Colonic mucosa (tissue), 4 donors: ENCODE results near the gene SULT1C3. TPM values are rescaled to one million over a fixed set of nuclear protein-coding genes. Genes with fewer than 3 reads are reported as not detected.
"Not testable (repeated sequence)": the region's sequence is repeated elsewhere in the genome, so short reads cannot be mapped to it uniquely, and the experiment has no call there.

Source experiments
- DNase-seq: peaks from one replicate; pipeline ENCODE4 v3.0.0-alpha.2; 2020
- H3K27ac ChIP-seq: fragments of 200-600 bp; one replicate; pipeline ENCODE4 v1.8.0; 2021
- H3K27me3 ChIP-seq: fragments of 200-600 bp; one replicate; pipeline ENCODE4 v1.8.0; 2021
- H3K36me3 ChIP-seq: fragments of 200-600 bp; one replicate; pipeline ENCODE4 v1.8.0; 2021
- H3K4me1 ChIP-seq: fragments of 200-600 bp; one replicate; pipeline ENCODE4 v1.8.0; 2021; ENCODE audit warnings: mild to moderate bottlenecking
- H3K4me3 ChIP-seq: fragments of 200-600 bp; one replicate; pipeline ENCODE4 v1.8.0; 2021
- H3K9ac ChIP-seq, 2 donors: one replicate each; pipeline ENCODE4 v1.7.0; 2013; ENCODE audit warnings: control low read depth in 2 of 2, low read depth in 2 of 2, low read length in 2 of 2
- H3K9me3 ChIP-seq: fragments of 200-600 bp; one replicate; pipeline ENCODE4 v1.8.0; 2021
- intact Hi-C: fragments of 100-400 bp; cut with DNase I; formaldehyde crosslinking; loops from one replicate; pipeline ENCODE4 v1.14.1; 2022
- total RNA-seq, 2 donors: library from RNA; stranded (reverse); fragmentation: NEBNext Ultra II Directional in 1 of 2; extraction: Animal tissue kit (Norgen Biotek cat#: 25700) in 1 of 2; gene quantifications; one replicate each; pipeline ENCODE4 v1.2.1, GENCODE V29; 2021
- TF ChIP-seq, protein P1 (sequence below): fragments of 200-600 bp; IDR thresholded peaks from one replicate; pipeline ENCODE4 v1.8.0; 2022; ENCODE audit warnings: antibody characterized with exemption, mild to moderate bottlenecking
- donor health status: healthy.
- donor health status: DM: no; HTN: no; CAD: no.
- donor health status: DM: no; HTN: no; CAD: no.

Gene SULT1C3
- total RNA-seq, 2 donors from 2014 or later, result 0.77 to 1.4 TPM

DNA sequence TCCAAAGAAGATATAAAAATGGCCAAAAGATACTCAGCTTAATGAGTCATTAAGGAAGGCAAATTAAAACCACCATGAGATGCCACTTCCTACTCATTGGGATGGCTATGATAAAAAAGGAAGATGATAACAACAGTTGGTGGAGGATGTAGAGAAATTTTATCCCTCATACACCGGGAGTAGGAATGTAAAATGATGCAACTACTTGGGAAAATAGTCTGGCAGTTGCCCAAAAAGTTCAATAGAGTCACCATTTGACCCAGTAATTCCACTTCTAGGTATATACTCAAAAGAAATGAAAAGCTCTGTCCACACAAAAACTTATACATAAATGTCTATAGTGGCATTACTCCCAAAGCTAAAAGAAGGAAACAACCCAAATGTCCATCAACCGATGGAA, 38.9 kb downstream of the SULT1C3 start:
- Histone ChIP-seq H3K27ac (no peak overlapping the region), H3K4me3 (no peak overlapping the region), H3K36me3 (no peaks in the 10 kb centered on the region), H3K4me1 (no peaks in the 10 kb centered on the region), H3K9ac (no peak overlapping the region), H3K9me3 (no peaks in the 10 kb centered on the region), H3K27me3 (no peaks in the 10 kb centered on the region)
- TF ChIP-seq, protein P1, sequence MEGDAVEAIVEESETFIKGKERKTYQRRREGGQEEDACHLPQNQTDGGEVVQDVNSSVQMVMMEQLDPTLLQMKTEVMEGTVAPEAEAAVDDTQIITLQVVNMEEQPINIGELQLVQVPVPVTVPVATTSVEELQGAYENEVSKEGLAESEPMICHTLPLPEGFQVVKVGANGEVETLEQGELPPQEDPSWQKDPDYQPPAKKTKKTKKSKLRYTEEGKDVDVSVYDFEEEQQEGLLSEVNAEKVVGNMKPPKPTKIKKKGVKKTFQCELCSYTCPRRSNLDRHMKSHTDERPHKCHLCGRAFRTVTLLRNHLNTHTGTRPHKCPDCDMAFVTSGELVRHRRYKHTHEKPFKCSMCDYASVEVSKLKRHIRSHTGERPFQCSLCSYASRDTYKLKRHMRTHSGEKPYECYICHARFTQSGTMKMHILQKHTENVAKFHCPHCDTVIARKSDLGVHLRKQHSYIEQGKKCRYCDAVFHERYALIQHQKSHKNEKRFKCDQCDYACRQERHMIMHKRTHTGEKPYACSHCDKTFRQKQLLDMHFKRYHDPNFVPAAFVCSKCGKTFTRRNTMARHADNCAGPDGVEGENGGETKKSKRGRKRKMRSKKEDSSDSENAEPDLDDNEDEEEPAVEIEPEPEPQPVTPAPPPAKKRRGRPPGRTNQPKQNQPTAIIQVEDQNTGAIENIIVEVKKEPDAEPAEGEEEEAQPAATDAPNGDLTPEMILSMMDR, result no peak
- intact Hi-C loops, result no loop called here
- no peak for DNase-seq

DNA sequence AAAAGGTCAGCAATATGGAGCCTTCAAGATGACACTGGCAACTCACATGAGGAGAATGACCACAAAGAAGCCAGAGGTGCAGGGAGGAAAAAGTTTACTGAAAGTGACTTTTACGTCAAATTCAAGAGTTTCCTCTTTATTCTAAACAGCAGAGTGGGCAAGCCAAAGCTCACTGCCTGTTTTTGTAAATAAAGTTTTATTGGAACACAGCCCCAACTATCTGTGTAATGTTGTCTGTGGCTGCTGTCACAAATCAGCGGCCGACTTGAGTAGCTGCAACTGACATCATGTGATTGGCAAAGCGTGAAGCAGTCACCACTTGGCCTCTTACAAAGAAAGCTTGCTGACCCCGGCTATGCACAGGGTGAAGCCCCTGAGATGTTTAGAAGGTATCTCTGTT, 39.7 kb downstream of the SULT1C3 start:
- intact Hi-C loops, result no loop called here

DNA sequence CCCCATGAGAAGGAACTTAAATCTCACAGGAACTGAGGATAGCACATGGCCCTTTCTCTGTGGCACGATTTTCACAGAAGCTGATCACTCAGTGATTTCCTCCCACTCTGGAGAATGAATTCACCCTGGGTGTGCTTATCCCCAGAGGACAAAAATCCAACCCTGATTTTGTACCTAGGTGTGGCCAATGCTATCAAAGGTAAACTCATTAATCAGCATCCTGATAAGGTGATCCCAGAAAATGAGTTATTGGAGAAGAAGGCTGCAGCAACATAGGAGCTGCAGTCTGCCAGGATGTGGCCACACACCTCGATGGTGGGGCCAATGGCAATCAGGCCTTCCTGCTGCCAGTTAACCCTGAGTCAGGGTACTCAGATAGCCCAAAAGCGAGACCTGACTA, 40.7 kb downstream of the SULT1C3 start:
- Histone ChIP-seq H3K27ac (no peak overlapping the region), H3K4me3 (no peak overlapping the region), H3K9ac (no peak overlapping the region), H3K27me3 (no peaks in the 10 kb centered on the region), H3K36me3 (no peaks in the 10 kb centered on the region), H3K4me1 (no peaks in the 10 kb centered on the region), H3K9me3 (no peaks in the 10 kb centered on the region)
- DNase-seq, result no peak
- TF ChIP-seq, protein P1, result no peak
- intact Hi-C loops, result no loop called here

More for the DNA sequence above, 39.7 kb downstream of the SULT1C3 start:
- Histone ChIP-seq H3K4me1 (no peaks in the 10 kb centered on the region), H3K9ac (no peak overlapping the region), H3K4me3 (no peak overlapping the region), H3K27ac (no peak overlapping the region), H3K27me3 (no peaks in the 10 kb centered on the region), H3K9me3 (no peaks in the 10 kb centered on the region), H3K36me3 (no peaks in the 10 kb centered on the region)
- DNase-seq, result no peak
- TF ChIP-seq, protein P1, result no peak

DNA sequence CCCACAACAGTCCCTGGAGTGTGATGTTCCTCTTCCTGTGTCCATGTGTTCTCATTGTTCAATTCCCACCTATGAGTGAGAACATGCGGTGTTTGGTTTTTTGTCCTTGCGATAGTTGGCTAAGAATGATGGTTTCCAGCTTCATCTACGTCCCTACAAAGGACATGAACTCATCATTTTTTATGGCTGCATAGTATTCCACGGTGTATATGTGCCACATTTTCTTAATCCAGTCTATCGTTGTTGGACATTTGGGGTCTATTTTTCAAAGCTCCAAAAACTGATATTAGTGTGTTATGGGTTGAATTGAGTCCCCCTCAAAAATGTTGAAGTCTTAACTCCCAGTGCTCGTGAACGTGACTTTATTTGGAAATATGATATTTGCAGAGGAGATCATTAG, 44.8 kb downstream of the SULT1C3 start:
- H3K36me3 ChIP-seq, H3K27ac ChIP-seq, H3K9ac ChIP-seq, H3K27me3 ChIP-seq, intact Hi-C loops, H3K4me1 ChIP-seq, H3K4me3 ChIP-seq, DNase-seq, H3K9me3 ChIP-seq: not testable (repeated sequence)

DNA sequence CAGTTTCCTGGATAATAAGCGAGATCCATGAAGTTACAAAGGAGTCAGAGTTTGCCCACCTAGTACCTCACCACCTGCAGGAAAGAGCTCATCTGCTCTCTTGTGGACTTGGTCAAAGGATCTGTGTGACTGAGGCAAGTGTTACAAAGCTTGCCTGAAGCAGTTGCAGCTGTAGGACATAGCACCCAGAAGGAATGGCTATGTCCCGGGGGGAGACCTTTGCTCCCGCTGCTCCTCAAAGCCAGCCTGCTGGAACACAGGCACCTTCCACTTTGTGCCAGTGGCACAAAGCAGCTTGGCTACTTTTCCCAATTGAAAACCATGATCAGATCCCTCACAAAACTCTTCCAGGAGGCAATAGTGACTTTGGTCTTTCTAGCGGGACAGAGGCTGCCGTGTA, 45.8 kb downstream of the SULT1C3 start:
- Histone ChIP-seq H3K27ac (no peak overlapping the region), H3K4me1 (no peaks in the 10 kb centered on the region), H3K27me3 (no peaks in the 10 kb centered on the region), H3K9ac (no peak overlapping the region), H3K36me3 (no peaks in the 10 kb centered on the region), H3K4me3 (no peak overlapping the region), H3K9me3 (no peaks in the 10 kb centered on the region)
- DNase-seq, result no peak
- TF ChIP-seq, protein P1, result no peak
- intact Hi-C loops, result no loop called here

DNA sequence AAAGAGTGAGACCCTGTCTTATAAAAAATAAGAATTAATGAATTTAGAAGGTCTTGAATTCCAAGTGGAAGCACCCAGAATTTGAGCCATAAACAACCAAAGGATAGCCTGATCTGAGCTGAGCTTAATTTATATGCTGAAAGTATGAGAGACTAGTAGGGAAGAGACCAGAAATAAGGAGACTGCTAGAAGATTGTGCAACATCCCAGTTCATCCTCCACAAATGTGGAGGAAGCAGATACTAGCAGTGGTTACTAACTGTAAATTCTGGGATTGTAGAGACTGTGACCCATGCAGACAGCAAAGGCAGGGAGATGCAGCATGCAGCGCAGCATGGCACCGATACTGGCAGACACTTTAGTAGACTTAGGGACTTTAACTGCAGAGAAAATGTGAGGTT, 47.4 kb downstream of the SULT1C3 start:
- DNase-seq, result no peak
- Histone ChIP-seq H3K4me1 (no peaks in the 10 kb centered on the region), H3K9me3 (no peaks in the 10 kb centered on the region), H3K27ac (no peak overlapping the region), H3K27me3 (no peaks in the 10 kb centered on the region), H3K36me3 (no peaks in the 10 kb centered on the region), H3K4me3 (no peak overlapping the region), H3K9ac (no peak overlapping the region)
- TF ChIP-seq, protein P1, result no peak
- intact Hi-C loops, result no loop called here
